ENCODE data around the gene PPP4R4.

PPP4R4 gene

DNA sequence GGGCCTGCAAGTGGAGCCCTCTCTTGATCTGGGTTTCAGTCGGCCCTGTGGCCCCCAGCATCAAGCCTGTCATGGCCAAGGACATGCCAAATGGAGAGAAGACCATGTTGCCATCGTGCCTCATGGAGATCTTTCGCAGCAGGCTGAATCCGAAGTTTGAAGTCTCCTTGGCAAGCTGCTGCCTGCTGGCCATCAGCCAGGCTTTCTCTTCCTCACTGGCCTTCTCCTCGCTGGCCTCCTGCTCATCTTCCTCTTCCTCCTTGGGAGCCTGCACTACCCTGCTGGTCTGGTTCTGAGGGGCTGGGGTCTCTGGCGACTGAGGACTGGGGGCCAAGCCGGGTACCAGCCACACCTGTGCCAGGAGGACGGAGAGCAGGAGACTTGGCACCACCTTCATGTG lies 116.1 kb downstream of the PPP4R4 start:
- TF ChIP-seq, protein P1, sequence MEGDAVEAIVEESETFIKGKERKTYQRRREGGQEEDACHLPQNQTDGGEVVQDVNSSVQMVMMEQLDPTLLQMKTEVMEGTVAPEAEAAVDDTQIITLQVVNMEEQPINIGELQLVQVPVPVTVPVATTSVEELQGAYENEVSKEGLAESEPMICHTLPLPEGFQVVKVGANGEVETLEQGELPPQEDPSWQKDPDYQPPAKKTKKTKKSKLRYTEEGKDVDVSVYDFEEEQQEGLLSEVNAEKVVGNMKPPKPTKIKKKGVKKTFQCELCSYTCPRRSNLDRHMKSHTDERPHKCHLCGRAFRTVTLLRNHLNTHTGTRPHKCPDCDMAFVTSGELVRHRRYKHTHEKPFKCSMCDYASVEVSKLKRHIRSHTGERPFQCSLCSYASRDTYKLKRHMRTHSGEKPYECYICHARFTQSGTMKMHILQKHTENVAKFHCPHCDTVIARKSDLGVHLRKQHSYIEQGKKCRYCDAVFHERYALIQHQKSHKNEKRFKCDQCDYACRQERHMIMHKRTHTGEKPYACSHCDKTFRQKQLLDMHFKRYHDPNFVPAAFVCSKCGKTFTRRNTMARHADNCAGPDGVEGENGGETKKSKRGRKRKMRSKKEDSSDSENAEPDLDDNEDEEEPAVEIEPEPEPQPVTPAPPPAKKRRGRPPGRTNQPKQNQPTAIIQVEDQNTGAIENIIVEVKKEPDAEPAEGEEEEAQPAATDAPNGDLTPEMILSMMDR (IDR thresholded peaks at IDR 0.05) = no peak
- DNase-seq (ENCODE audit: low spot score) = no peak
- no peak overlapping the region for H3K27ac ChIP-seq
- no peak overlapping the region for H3K4me3 ChIP-seq

GRCh38 chr14:94291159-94291905 lies 117.2 kb downstream of the PPP4R4 start:
- no peak overlapping the region for H3K4me3 ChIP-seq
- no peak overlapping the region for H3K27ac ChIP-seq
- DNase-seq (ENCODE audit: low spot score) = no peak
- TF ChIP-seq, protein P1 (IDR thresholded peaks at IDR 0.05) = no peak

- TF ChIP-seq, protein P1 (IDR thresholded peaks at IDR 0.05) = no peak
- H3K27ac ChIP-seq = no peak overlapping the region
- no peak overlapping the region for H3K4me3 ChIP-seq
- DNase-seq (ENCODE audit: low spot score) = no peak
Measured at GRCh38 chr14:94291906-94292525, 117.9 kb downstream of the PPP4R4 start.

- Histone ChIP-seq H3K4me3 (no peak overlapping the region), H3K27ac (no peak overlapping the region)
- TF ChIP-seq, protein P1 (IDR thresholded peaks at IDR 0.05) = no peak
- DNase-seq (ENCODE audit: low spot score) = no peak
Measured at GRCh38 chr14:94292526-94292871, 118.4 kb downstream of the PPP4R4 start.

- TF ChIP-seq, protein P1 (IDR thresholded peaks at IDR 0.05) = no peak
- no peak for DNase-seq (ENCODE audit: low spot score)
- Histone ChIP-seq H3K4me3 (no peak within 1 kb of the TSS), H3K27ac (no peak within 1 kb of the TSS)
Measured at GRCh38 chr14:94292872-94293577, 118.9 kb downstream of the PPP4R4 start, which contains the start of gene SERPINA10. Gene SERPINA10 (minus strand): TSS chr14:94293268. CDS start chr14:94290593, 2,675 bp downstream.

DNA sequence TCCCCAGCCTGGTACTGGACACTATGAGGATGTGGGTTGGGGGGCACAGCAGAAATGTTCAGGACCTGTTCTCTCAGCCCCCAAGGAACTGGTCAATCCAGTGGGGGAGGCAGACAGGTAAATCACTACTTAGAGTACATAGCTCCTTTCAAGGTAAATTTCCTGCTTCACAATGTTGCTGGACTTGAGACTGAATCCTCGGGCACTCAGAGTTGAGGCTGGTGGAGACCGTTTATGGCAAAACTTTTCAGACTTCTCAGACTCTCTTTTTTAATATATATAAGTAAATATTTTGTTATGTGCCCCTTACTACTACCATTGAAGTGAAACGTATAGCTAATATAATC lies 119.4 kb downstream of the PPP4R4 start:
- TF ChIP-seq, protein P1 (IDR thresholded peaks at IDR 0.05) = no peak
- H3K27ac ChIP-seq = no peak overlapping the region
- no peak for DNase-seq (ENCODE audit: low spot score)
- no peak overlapping the region for H3K4me3 ChIP-seq

Data from coronary artery (tissue), 2 donors.